ENCODE results near the gene SELENOS.
"Not testable (repeated sequence)": the region's sequence is repeated elsewhere in the genome, so short reads cannot be mapped to it uniquely, and the experiment has no call there.

The SELENOS gene

DNA sequence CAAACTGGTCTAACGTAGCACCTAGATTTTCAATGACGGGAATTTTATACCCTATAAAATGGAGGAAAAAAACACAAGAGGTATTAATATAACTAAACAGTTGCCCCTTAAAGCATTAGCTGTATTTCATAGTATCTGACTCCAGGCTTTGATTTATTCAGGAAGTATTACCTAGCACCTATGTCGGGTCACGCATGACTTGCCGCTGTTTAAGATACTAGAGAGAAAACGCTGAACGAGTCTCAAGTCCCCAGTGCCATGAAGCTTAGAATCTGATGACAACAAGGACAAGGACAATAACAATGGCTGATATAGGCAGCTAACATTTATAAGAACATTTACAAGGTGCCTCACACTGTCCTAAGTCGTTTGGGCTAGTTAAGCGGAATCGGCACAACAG, 15.8 kb upstream of the SELENOS start:
- peaks cover 4 to 7% of the 10 kb centered on the region in 2 donors for H3K36me3 ChIP-seq (ENCODE audit: control insufficient read depth in 2 of 2, insufficient read depth in 2 of 2, low read length in 2 of 2)
- H3K27ac ChIP-seq (ENCODE audit: low read length) = no peak overlapping the region
- peak overlapping the region; percentile 86 to 94 for H3K4me3 ChIP-seq (ENCODE audit: low read length in 2 of 2)
- H3K4me1 ChIP-seq (ENCODE audit: control insufficient read depth, insufficient read depth, low read length) = peaks cover 19% of the 10 kb centered on the region
- no peaks in the 10 kb centered on the region for H3K9me3 ChIP-seq (ENCODE audit: control insufficient read depth in 2 of 2, low read length in 2 of 2)
- peak overlapping the region in 1 of 2 donors; percentile 92 for H3K9ac ChIP-seq (ENCODE audit: low read length in 2 of 2)
- no peaks in the 10 kb centered on the region for H3K27me3 ChIP-seq (ENCODE audit: control insufficient read depth in 1 of 2, insufficient read depth in 2 of 2, low read length in 2 of 2)

DNA sequence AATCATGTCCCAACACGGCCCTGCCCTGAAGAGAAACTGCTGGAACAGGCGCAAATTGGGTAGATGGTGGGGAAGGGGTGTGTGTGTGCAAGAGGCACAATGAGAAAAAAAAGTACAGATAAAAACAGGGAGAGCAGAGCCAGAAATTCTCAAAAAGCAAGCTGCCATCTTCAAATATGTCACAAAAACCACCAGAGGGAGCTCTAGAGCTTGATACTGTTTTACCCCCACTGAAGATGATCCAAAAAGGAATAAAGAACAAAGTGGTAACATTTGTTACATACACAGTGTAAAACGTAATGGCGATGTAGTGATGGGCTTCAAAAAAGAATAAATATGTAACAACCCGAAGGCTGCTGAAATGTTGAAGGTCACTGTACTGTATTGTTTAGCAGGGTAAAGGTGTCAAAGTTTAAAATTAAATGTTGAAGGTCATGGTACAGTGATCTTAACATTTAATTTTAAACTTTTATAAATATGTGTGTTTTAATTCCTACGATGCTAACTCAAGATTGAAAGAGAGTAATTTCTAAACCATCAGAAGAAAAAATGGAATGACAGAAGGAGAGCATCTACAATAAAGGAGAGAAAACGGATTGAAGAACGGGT, 11.7 kb upstream of the SELENOS start:
- H3K36me3 ChIP-seq (ENCODE audit: control insufficient read depth in 2 of 2, insufficient read depth in 2 of 2, low read length in 2 of 2) = peaks cover 26 to 33% of the 10 kb centered on the region in 2 donors
- H3K27me3 ChIP-seq (ENCODE audit: control insufficient read depth in 1 of 2, insufficient read depth in 2 of 2, low read length in 2 of 2) = no peaks in the 10 kb centered on the region
- peaks cover 12% of the 10 kb centered on the region for H3K4me1 ChIP-seq (ENCODE audit: control insufficient read depth, insufficient read depth, low read length)

DNA sequence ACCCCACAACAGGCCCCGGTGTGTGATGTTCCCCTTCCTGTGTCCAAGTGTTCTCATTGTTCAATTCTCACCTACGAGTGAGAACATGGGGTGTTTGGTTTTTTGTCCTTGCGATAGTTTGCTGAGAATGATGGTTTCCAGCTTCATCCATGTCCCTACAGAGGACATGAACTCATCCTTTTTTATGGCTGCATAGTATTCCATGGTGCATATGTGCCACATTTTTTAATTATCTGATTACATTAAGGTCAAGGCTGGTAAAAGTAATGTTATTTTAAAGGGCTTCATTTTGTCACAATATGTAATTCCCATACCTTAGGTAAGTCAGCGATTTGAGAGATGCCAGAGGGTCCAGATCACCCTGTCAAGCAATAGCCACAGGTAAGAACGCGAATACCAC, 10.1 kb upstream of the SELENOS start:
- not testable (repeated sequence) for H3K9ac ChIP-seq (ENCODE audit: low read length in 2 of 2); H3K4me3 ChIP-seq (ENCODE audit: low read length in 2 of 2); H3K9me3 ChIP-seq (ENCODE audit: control insufficient read depth in 2 of 2, low read length in 2 of 2); H3K27me3 ChIP-seq (ENCODE audit: control insufficient read depth in 1 of 2, insufficient read depth in 2 of 2, low read length in 2 of 2); H3K27ac ChIP-seq (ENCODE audit: low read length); H3K4me1 ChIP-seq (ENCODE audit: control insufficient read depth, insufficient read depth, low read length)
- H3K36me3 ChIP-seq (ENCODE audit: control insufficient read depth in 2 of 2, insufficient read depth in 2 of 2, low read length in 2 of 2) = peaks cover 37 to 40% of the 10 kb centered on the region in 2 donors

More for the DNA sequence above, 11.7 kb upstream of the SELENOS start:
- no peak overlapping the region for H3K27ac ChIP-seq (ENCODE audit: low read length)
- H3K9me3 ChIP-seq (ENCODE audit: control insufficient read depth in 2 of 2, low read length in 2 of 2) = no peaks in the 10 kb centered on the region
- no peak overlapping the region for H3K9ac ChIP-seq (ENCODE audit: low read length in 2 of 2)
- no peak overlapping the region for H3K4me3 ChIP-seq (ENCODE audit: low read length in 2 of 2)

DNA sequence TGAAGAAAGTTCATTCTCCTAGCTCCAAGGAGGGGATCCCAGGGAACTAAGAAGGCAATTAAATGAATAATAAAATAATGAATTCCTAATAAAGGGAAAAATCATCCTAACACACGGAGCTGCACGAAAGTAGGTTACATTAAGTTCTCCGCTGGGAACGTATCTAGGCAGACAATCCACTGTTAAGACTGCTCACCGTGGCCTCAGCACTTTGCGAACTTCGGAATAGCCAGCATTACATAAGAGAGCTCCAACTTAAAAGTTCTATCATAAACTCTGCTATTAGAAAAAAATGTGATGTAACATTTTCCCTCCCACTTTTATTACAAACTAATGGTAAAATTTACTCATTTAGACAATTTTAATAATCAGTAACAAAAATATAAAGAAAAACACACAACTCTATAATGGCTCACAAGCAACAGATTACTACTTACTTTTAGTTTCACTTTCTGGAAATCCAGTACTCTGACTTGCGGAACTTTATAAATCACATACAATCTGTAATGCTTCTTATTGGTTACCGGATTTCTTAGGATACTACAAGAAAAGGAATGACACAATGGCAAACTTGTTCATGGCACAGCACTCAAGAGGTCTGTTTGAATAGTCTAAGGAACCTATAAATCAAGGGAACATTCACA, 9.3 kb upstream of the SELENOS start:
- Histone ChIP-seq H3K4me3 (ENCODE audit: low read length in 2 of 2) (no peak overlapping the region), H3K4me1 (ENCODE audit: control insufficient read depth, insufficient read depth, low read length) (no peaks in the 10 kb centered on the region), H3K9me3 (ENCODE audit: control insufficient read depth in 2 of 2, low read length in 2 of 2) (no peaks in the 10 kb centered on the region), H3K27me3 (ENCODE audit: control insufficient read depth in 1 of 2, insufficient read depth in 2 of 2, low read length in 2 of 2) (no peaks in the 10 kb centered on the region), H3K27ac (ENCODE audit: low read length) (no peak overlapping the region), H3K9ac (ENCODE audit: low read length in 2 of 2) (no peak overlapping the region), H3K36me3 (ENCODE audit: control insufficient read depth in 2 of 2, insufficient read depth in 2 of 2, low read length in 2 of 2) (peaks cover 42 to 44% of the 10 kb centered on the region in 2 donors)

DNA sequence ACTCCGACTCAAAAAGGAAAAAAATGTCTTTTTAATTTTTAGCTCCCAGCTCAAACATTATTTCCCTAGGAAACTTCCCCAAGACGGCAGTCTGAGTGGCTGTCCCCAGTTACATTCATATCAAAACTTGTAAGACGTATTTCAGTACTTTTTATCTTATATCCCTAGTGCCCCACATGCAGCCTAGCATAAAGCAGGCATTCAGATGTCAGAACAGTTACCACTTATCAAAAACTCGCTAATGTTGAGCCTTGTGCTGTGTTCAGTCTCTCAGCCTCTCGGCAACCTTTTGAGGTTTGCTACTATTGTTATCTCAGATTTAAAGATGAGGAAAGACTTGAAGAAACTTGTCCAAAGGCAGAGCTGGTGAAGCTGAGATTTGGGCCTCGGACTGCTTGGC, 6.6 kb upstream of the SELENOS start:
- Histone ChIP-seq H3K9me3 (ENCODE audit: control insufficient read depth in 2 of 2, low read length in 2 of 2) (no peaks in the 10 kb centered on the region), H3K4me1 (ENCODE audit: control insufficient read depth, insufficient read depth, low read length) (no peaks in the 10 kb centered on the region), H3K4me3 (ENCODE audit: low read length in 2 of 2) (no peak overlapping the region), H3K36me3 (ENCODE audit: control insufficient read depth in 2 of 2, insufficient read depth in 2 of 2, low read length in 2 of 2) (peaks cover 47 to 54% of the 10 kb centered on the region in 2 donors), H3K9ac (ENCODE audit: low read length in 2 of 2) (no peak overlapping the region), H3K27ac (ENCODE audit: low read length) (no peak overlapping the region), H3K27me3 (ENCODE audit: control insufficient read depth in 1 of 2, insufficient read depth in 2 of 2, low read length in 2 of 2) (no peaks in the 10 kb centered on the region)

DNA sequence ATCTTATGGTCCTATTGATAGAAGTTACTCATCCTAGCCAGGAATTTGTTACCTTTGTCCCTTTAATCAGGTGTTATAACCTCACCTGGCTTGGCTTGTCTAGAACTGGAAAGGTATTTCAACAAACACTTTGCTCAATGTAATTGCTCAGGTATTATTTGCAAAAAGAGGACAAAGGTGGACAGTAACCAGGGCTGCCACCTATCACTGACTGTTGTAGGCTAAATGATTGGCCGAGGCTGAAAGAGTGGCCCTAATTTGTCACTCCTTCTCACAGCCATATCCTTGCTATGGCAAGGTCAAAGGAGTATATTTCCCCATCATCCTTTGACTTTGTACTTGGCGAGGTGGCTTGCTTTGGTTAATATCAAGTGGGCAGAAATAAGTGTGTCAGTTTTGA, 2.7 kb upstream of the SELENOS start:
- H3K9me3 ChIP-seq (ENCODE audit: control insufficient read depth in 2 of 2, low read length in 2 of 2) = no peaks in the 10 kb centered on the region
- H3K36me3 ChIP-seq (ENCODE audit: control insufficient read depth in 2 of 2, insufficient read depth in 2 of 2, low read length in 2 of 2) = peaks cover 30 to 36% of the 10 kb centered on the region in 2 donors
- no peak overlapping the region for H3K9ac ChIP-seq (ENCODE audit: low read length in 2 of 2)
- peaks cover 18% of the 10 kb centered on the region for H3K4me1 ChIP-seq (ENCODE audit: control insufficient read depth, insufficient read depth, low read length)
- H3K27me3 ChIP-seq (ENCODE audit: control insufficient read depth in 1 of 2, insufficient read depth in 2 of 2, low read length in 2 of 2) = no peaks in the 10 kb centered on the region
- no peak overlapping the region for H3K4me3 ChIP-seq (ENCODE audit: low read length in 2 of 2)
- H3K27ac ChIP-seq (ENCODE audit: low read length) = no peak overlapping the region

DNA sequence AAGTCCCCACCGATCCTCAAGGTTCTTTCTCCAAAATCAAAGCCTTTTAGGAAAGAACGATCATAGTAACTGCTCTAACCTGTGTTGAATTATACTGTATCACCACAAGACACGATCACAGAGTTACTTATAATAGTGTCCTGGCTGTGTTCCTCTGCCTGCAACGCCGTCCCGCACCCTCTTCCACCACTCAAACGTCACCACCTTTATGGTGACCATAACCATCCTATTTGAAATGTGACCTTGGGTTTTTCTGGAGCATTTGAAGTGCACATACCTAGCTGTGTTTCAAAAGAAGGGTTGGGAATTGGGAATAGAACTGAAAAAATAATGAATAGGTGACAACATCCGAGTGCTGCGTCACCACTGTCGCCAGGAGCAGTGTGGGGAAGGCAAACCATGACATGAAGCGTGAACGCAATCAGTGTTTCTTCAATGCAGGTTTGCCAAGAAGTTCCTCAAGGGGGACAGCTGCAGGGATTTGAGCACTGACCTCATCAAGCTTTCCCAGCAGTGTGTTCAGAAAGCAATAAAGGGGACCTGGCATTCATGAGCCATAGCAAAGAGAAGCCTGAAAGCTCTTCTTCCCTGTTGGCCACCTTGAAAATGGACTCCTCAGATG, 769 bp upstream of the SELENOS start:
- H3K27ac ChIP-seq (ENCODE audit: low read length) = peak overlapping the region; percentile 71
- peak overlapping the region; percentile 73 to 96 for H3K4me3 ChIP-seq (ENCODE audit: low read length in 2 of 2)
- peaks cover 40 to 45% of the 10 kb centered on the region in 2 donors for H3K36me3 ChIP-seq (ENCODE audit: control insufficient read depth in 2 of 2, insufficient read depth in 2 of 2, low read length in 2 of 2)
- H3K9me3 ChIP-seq (ENCODE audit: control insufficient read depth in 2 of 2, low read length in 2 of 2) = no peaks in the 10 kb centered on the region
- no peaks in the 10 kb centered on the region for H3K27me3 ChIP-seq (ENCODE audit: control insufficient read depth in 1 of 2, insufficient read depth in 2 of 2, low read length in 2 of 2)
- peak overlapping the region; percentile 49 to 60 for H3K9ac ChIP-seq (ENCODE audit: low read length in 2 of 2)
- peaks cover 18% of the 10 kb centered on the region for H3K4me1 ChIP-seq (ENCODE audit: control insufficient read depth, insufficient read depth, low read length)

DNA sequence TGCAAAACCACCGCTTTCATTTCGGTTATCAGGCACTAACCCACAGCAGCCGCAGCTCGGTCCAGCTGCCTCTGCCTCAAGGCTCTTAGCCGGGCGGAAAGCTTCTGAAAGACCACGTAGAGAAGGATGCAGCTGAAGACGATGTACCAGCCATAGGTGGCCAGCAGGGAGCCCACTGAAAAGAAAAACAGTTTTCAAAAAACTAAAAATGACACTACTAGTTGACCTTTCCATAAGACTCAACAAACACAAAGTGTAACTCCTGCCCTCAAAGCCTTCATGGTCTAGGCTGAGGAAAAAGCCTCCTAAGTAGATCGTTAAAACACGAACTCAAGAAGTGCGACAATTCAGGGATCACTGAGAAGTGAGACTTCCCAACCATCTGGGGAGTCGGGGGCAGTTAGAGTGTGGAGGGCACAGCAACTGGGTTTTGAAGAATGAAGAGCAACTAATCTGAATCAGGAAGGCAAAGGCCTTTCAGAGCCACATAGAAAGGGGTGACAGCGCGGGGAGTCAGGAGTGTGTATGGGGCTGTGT, 716 bp downstream of the SELENOS start:
- H3K4me3 ChIP-seq (ENCODE audit: low read length in 2 of 2) = peak overlapping the region; percentile 94 to 96
- H3K36me3 ChIP-seq (ENCODE audit: control insufficient read depth in 2 of 2, insufficient read depth in 2 of 2, low read length in 2 of 2) = peaks cover 42 to 44% of the 10 kb centered on the region in 2 donors
- H3K4me1 ChIP-seq (ENCODE audit: control insufficient read depth, insufficient read depth, low read length) = peaks cover 18% of the 10 kb centered on the region
- no peaks in the 10 kb centered on the region for H3K9me3 ChIP-seq (ENCODE audit: control insufficient read depth in 2 of 2, low read length in 2 of 2)
- peak overlapping the region; percentile 87 for H3K27ac ChIP-seq (ENCODE audit: low read length)
- H3K27me3 ChIP-seq (ENCODE audit: control insufficient read depth in 1 of 2, insufficient read depth in 2 of 2, low read length in 2 of 2) = no peaks in the 10 kb centered on the region
- peak overlapping the region; percentile 93 to 95 for H3K9ac ChIP-seq (ENCODE audit: low read length in 2 of 2)

DNA sequence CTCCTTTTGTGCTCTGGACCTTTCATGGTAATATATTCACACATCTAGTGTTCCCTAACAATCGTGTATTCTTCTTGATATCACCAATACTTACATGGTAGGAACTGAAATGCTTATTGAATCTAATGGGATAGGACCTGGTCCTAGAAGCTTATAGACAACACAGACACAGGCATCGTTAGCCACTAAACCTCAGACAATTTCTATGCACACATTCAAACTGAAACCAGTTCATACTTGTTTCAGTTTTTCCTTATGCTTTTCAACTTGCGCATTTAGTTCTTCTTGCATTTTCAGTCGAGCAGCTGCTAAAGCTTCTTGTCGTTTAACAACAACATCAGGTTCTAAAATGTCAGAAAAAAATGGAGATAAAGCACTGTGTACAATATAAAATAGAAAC, 2.3 kb downstream of the SELENOS start:
- Histone ChIP-seq H3K27ac (ENCODE audit: low read length) (no peak overlapping the region), H3K4me3 (ENCODE audit: low read length in 2 of 2) (no peak overlapping the region), H3K4me1 (ENCODE audit: control insufficient read depth, insufficient read depth, low read length) (peaks cover 18% of the 10 kb centered on the region), H3K9ac (ENCODE audit: low read length in 2 of 2) (no peak overlapping the region), H3K27me3 (ENCODE audit: control insufficient read depth in 1 of 2, insufficient read depth in 2 of 2, low read length in 2 of 2) (no peaks in the 10 kb centered on the region), H3K36me3 (ENCODE audit: control insufficient read depth in 2 of 2, insufficient read depth in 2 of 2, low read length in 2 of 2) (peaks cover 46 to 47% of the 10 kb centered on the region in 2 donors), H3K9me3 (ENCODE audit: control insufficient read depth in 2 of 2, low read length in 2 of 2) (no peaks in the 10 kb centered on the region)

DNA sequence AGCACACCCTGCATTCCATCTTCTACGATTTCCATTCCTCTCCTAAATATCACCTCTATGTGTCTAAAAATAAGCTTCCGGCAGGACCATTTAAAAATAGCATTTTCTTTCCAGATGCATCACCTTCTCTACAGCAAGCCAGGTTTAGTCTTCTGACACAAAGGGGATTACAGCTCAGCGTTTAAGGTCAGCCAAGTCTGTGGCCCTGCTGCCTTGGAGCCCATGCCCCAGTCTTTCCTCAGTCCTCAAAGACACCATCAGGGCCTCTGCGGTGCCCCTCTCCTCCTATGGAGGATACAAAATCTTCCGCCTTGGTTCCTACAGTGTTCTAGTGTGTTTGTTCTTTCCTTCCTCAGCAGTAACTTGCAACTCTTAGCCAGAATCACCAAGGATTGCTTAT, 3.8 kb downstream of the SELENOS start:
- Histone ChIP-seq H3K36me3 (ENCODE audit: control insufficient read depth in 2 of 2, insufficient read depth in 2 of 2, low read length in 2 of 2) (peaks cover 45 to 51% of the 10 kb centered on the region in 2 donors), H3K27me3 (ENCODE audit: control insufficient read depth in 1 of 2, insufficient read depth in 2 of 2, low read length in 2 of 2) (no peaks in the 10 kb centered on the region), H3K27ac (ENCODE audit: low read length) (no peak overlapping the region), H3K4me1 (ENCODE audit: control insufficient read depth, insufficient read depth, low read length) (peaks cover 18% of the 10 kb centered on the region), H3K4me3 (ENCODE audit: low read length in 2 of 2) (no peak overlapping the region), H3K9me3 (ENCODE audit: control insufficient read depth in 2 of 2, low read length in 2 of 2) (no peaks in the 10 kb centered on the region), H3K9ac (ENCODE audit: low read length in 2 of 2) (no peak overlapping the region)
